ENCODE data around the gene WBP4.
"Not testable (repeated sequence)": the region's sequence is repeated elsewhere in the genome, so short reads cannot be mapped to it uniquely, and the experiment has no call there.

Gene WBP4

GRCh38 chr13:41085961-41086585, 24.8 kb downstream of the WBP4 start:
- Histone ChIP-seq H3K4me1 (ENCODE audit: low read length) (no peaks in the 10 kb centered on the region), H3K79me2 (ENCODE audit: low read length) (no peaks in the 10 kb centered on the region), H3K9ac (ENCODE audit: low read length) (no peak overlapping the region), H3K27me3 (ENCODE audit: low read depth, low read length) (no peaks in the 10 kb centered on the region), H4K20me1 (ENCODE audit: insufficient read depth, low read length) (no peaks in the 10 kb centered on the region), H3K9me3 (ENCODE audit: insufficient read depth, low read length) (no peaks in the 10 kb centered on the region), H3K4me2 (ENCODE audit: low read length) (no peak overlapping the region), H3K4me3 (ENCODE audit: low read length) (no peak overlapping the region), H3K36me3 (replicated peaks; ENCODE audit: low read depth, low read length) (no peaks in the 10 kb centered on the region), H2AFZ (ENCODE audit: low read depth, low read length) (no peak overlapping the region), H3K27ac (ENCODE audit: low read length) (no peak overlapping the region)
- TF ChIP-seq, protein P1, sequence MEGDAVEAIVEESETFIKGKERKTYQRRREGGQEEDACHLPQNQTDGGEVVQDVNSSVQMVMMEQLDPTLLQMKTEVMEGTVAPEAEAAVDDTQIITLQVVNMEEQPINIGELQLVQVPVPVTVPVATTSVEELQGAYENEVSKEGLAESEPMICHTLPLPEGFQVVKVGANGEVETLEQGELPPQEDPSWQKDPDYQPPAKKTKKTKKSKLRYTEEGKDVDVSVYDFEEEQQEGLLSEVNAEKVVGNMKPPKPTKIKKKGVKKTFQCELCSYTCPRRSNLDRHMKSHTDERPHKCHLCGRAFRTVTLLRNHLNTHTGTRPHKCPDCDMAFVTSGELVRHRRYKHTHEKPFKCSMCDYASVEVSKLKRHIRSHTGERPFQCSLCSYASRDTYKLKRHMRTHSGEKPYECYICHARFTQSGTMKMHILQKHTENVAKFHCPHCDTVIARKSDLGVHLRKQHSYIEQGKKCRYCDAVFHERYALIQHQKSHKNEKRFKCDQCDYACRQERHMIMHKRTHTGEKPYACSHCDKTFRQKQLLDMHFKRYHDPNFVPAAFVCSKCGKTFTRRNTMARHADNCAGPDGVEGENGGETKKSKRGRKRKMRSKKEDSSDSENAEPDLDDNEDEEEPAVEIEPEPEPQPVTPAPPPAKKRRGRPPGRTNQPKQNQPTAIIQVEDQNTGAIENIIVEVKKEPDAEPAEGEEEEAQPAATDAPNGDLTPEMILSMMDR (IDR thresholded peaks at IDR 0.05; ENCODE audit: low read depth, low read length): no peak
- TF ChIP-seq EZH2phosphoT487 (IDR thresholded peaks at IDR 0.05; ENCODE audit: low read depth): no peak

- not testable (repeated sequence) for H3K27me3 ChIP-seq (ENCODE audit: low read depth, low read length); H3K4me1 ChIP-seq (ENCODE audit: low read length); H3K4me2 ChIP-seq (ENCODE audit: low read length); H3K36me3 ChIP-seq (replicated peaks; ENCODE audit: low read depth, low read length); H4K20me1 ChIP-seq (ENCODE audit: insufficient read depth, low read length); H3K9me3 ChIP-seq (ENCODE audit: insufficient read depth, low read length); H3K4me3 ChIP-seq (ENCODE audit: low read length); H3K79me2 ChIP-seq (ENCODE audit: low read length); H2AFZ ChIP-seq (ENCODE audit: low read depth, low read length); H3K9ac ChIP-seq (ENCODE audit: low read length); H3K27ac ChIP-seq (ENCODE audit: low read length)
Observed at GRCh38 chr13:41095681-41096080, 34.4 kb downstream of the WBP4 start.

- Histone ChIP-seq H3K9ac (ENCODE audit: low read length) (no peak overlapping the region), H3K9me3 (ENCODE audit: insufficient read depth, low read length) (no peaks in the 10 kb centered on the region), H3K4me3 (ENCODE audit: low read length) (no peak overlapping the region), H3K4me1 (ENCODE audit: low read length) (no peaks in the 10 kb centered on the region), H2AFZ (ENCODE audit: low read depth, low read length) (no peak overlapping the region), H3K27me3 (ENCODE audit: low read depth, low read length) (no peaks in the 10 kb centered on the region), H3K4me2 (ENCODE audit: low read length) (no peak overlapping the region), H3K36me3 (replicated peaks; ENCODE audit: low read depth, low read length) (no peaks in the 10 kb centered on the region), H3K27ac (ENCODE audit: low read length) (no peak overlapping the region), H4K20me1 (ENCODE audit: insufficient read depth, low read length) (no peaks in the 10 kb centered on the region), H3K79me2 (ENCODE audit: low read length) (no peaks in the 10 kb centered on the region)
- TF ChIP-seq, protein P1 (IDR thresholded peaks at IDR 0.05; ENCODE audit: low read depth, low read length): no peak
- TF ChIP-seq EZH2phosphoT487 (IDR thresholded peaks at IDR 0.05; ENCODE audit: low read depth): no peak
Observed at GRCh38 chr13:41098761-41099160, 37.5 kb downstream of the WBP4 start.

DNA sequence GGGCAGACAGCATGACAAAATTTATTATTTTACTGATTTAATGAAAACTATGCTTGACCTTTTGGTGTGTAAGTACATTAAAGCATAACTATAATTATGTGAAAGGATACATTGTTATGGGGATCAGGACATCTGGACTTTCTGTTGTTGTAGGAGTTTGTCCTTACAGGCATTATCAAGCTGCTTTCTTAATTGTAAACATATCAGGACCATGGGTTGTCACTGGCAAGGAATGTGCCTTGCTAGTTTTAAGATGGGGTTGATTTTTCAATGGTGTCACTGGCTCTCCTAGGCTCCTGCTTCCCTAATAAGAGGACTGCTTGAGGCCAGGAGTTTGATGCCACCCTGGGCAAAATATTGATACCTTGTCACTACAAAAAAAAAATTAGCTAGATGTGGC, 38.7 kb downstream of the WBP4 start:
- Histone ChIP-seq H3K27ac (ENCODE audit: low read length) (no peak overlapping the region), H3K27me3 (ENCODE audit: low read depth, low read length) (no peaks in the 10 kb centered on the region), H3K9ac (ENCODE audit: low read length) (no peak overlapping the region), H3K4me2 (ENCODE audit: low read length) (no peak overlapping the region), H2AFZ (ENCODE audit: low read depth, low read length) (no peak overlapping the region), H3K79me2 (ENCODE audit: low read length) (no peaks in the 10 kb centered on the region), H3K4me1 (ENCODE audit: low read length) (no peaks in the 10 kb centered on the region), H3K4me3 (ENCODE audit: low read length) (no peak overlapping the region), H4K20me1 (ENCODE audit: insufficient read depth, low read length) (no peaks in the 10 kb centered on the region), H3K36me3 (replicated peaks; ENCODE audit: low read depth, low read length) (no peaks in the 10 kb centered on the region), H3K9me3 (ENCODE audit: insufficient read depth, low read length) (no peaks in the 10 kb centered on the region)
- TF ChIP-seq, protein P1 (IDR thresholded peaks at IDR 0.05; ENCODE audit: low read depth, low read length): no peak
- no peak for TF ChIP-seq EZH2phosphoT487 (IDR thresholded peaks at IDR 0.05; ENCODE audit: low read depth)
